Renal cortex interstitium (tissue), 11 donors: ENCODE results near the gene COL11A1. TPM values are rescaled to one million over a fixed set of nuclear protein-coding genes. Genes with fewer than 3 reads are reported as not detected.
"Not testable (repeated sequence)": the region's sequence is repeated elsewhere in the genome, so short reads cannot be mapped to it uniquely, and the experiment has no call there.

Experiments used
- DNase-seq, 11 donors: peaks; one replicate each; pipeline ENCODE4 v3.0.0-alpha.2; 2013; ENCODE audit warnings: low read depth in 9 of 11, low spot score in 4 of 11; ENCODE audit errors: extremely low read depth in 1 of 11
- polyA plus RNA-seq, 3 donors: library from polyadenylated mRNA; unstranded; fragments of 120-200 nt; gene quantifications; one replicate each; pipeline ENCODE4 v1.2.1, GENCODE V29; 2013; ENCODE audit not compliant: insufficient read length in 3 of 3

The COL11A1 gene
- polyA plus RNA-seq, 3 donors, result 6.1 to 8.5 (median 7.9) TPM

GRCh38 chr1:103101399-103101798, 6.9 kb downstream of the COL11A1 start:
- no peak for DNase-seq

GRCh38 chr1:103089221-103089620, 19.1 kb downstream of the COL11A1 start:
- DNase-seq, result no peak

GRCh38 chr1:103087256-103087655, 21.1 kb downstream of the COL11A1 start:
- DNase-seq, result no peak

- DNase-seq, result no peak
Measured at GRCh38 chr1:103084181-103084580, 24.1 kb downstream of the COL11A1 start.

- no peak for DNase-seq
Measured at GRCh38 chr1:103075316-103076000, 32.9 kb downstream of the COL11A1 start.

- DNase-seq, result no peak
Measured at GRCh38 chr1:103074224-103074623, 34.1 kb downstream of the COL11A1 start.

GRCh38 chr1:103069201-103069600, 39.1 kb downstream of the COL11A1 start:
- no peak for DNase-seq

GRCh38 chr1:103063921-103064320, 44.4 kb downstream of the COL11A1 start:
- peak in 1 of 11 donors; percentile 1 for DNase-seq

- no peak for DNase-seq
Measured at GRCh38 chr1:103058391-103058790, 49.9 kb downstream of the COL11A1 start.

GRCh38 chr1:103056423-103056822, 51.9 kb downstream of the COL11A1 start:
- DNase-seq, result no peak

GRCh38 chr1:103028110-103028509, 80.2 kb downstream of the COL11A1 start:
- not testable (repeated sequence) for DNase-seq

- DNase-seq, result no peak
Measured at GRCh38 chr1:103025858-103026409, 82.4 kb downstream of the COL11A1 start.

GRCh38 chr1:103024051-103024450, 84.3 kb downstream of the COL11A1 start:
- no peak for DNase-seq

GRCh38 chr1:103002005-103002404, 106.3 kb downstream of the COL11A1 start:
- no peak for DNase-seq

GRCh38 chr1:102978874-102979273, 129.4 kb downstream of the COL11A1 start:
- DNase-seq, result no peak

- no peak for DNase-seq
Measured at GRCh38 chr1:102977292-102977691, 131.0 kb downstream of the COL11A1 start.

- DNase-seq, result peak; percentile 4 to 33 (median 18)
Measured at GRCh38 chr1:102970496-102971078, 137.7 kb downstream of the COL11A1 start.

- no peak for DNase-seq
Measured at GRCh38 chr1:102967786-102968185, 140.5 kb downstream of the COL11A1 start.

GRCh38 chr1:102961549-102961948, 146.8 kb downstream of the COL11A1 start:
- DNase-seq, result peak in 1 of 11 donors; percentile 4

- DNase-seq, result no peak
Measured at GRCh38 chr1:102954576-102954975, 153.7 kb downstream of the COL11A1 start.

- no peak for DNase-seq
Measured at GRCh38 chr1:102952400-102952799, 155.9 kb downstream of the COL11A1 start.
